ENCODE results near the gene L3MBTL3. TPM values are rescaled to one million over a fixed set of nuclear protein-coding genes. Genes with fewer than 3 reads are reported as not detected.

L3MBTL3 gene
- polyA plus RNA-seq, 1 of the 3 experiments (the other 2 are of a cell fraction) = 12.6 TPM

GRCh38 chr6:130018744-130019325 is 454 bp downstream of the L3MBTL3 start:
- Histone ChIP-seq H3K9me3 (no peaks in the 10 kb centered on the region), H3F3A (replicated peaks; ENCODE audit: insufficient read depth) (peaks cover 9% of the 10 kb centered on the region), H3K79me2 (ENCODE audit: insufficient read depth) (peaks cover 33% of the 10 kb centered on the region), H3K9me2 (no peaks in the 10 kb centered on the region), H3K36me3 (replicated peaks in 1 of 2; ENCODE audit: control insufficient read depth in 1 of 2, insufficient read depth in 2 of 2, low read length in 1 of 2) (peaks cover 0 to 8% of the 10 kb centered on the region in 2 experiments), H3K4me2 (peak overlapping the region; percentile 86), H3K4me3 (ENCODE audit: low read depth in 2 of 2, low read length in 1 of 2) (peak overlapping the region; percentile 64 to 95), H3K27me3 (ENCODE audit: insufficient read depth) (no peaks in the 10 kb centered on the region), H3K27ac (ENCODE audit: low read depth in 2 of 2, low read length in 1 of 2) (peak overlapping the region; percentile 4 to 85; a peak in 3 of 4 replicates), H3K9ac (peak overlapping the region; percentile 92), H4K20me1 (ENCODE audit: insufficient read depth) (no peaks in the 10 kb centered on the region; the same call in 1 of the 2 replicates), H3K4me1 (ENCODE audit: control insufficient read depth in 1 of 2, insufficient read depth in 2 of 2, low read depth in 1 of 2, low read length in 1 of 2) (peaks cover 2 to 10% of the 10 kb centered on the region in 2 experiments), H2AFZ (ENCODE audit: low read depth) (peak overlapping the region; percentile 99)
- peak; percentile 52 for DNase-seq
- under 1% methylated on average over 12 of the region's 54 CpGs for WGBS (ENCODE audit: low lambda C conversion rate)
- ChIA-PET POLR2A (no interaction called here), CTCF (interaction anchor here (1.6 kb wide), 1 partner anchor 18 kb away, joined by 6 read pairs; no protein-coding TSS in a partner anchor)
- TF ChIP-seq TCF12 (IDR thresholded peaks at IDR 0.05) = 0 out of 2 replicates have a peak, but pooled peaks have one; percentile 4
- TF ChIP-seq MEF2A (IDR thresholded peaks at IDR 0.05; ENCODE audit: borderline replicate concordance, low read depth) = no peak
- TF ChIP-seq NRF1 (IDR thresholded peaks at IDR 0.05; ENCODE audit: low read depth, low read length) = no peak
- TF ChIP-seq FOXJ3 (CRISPR knock-in tag; IDR thresholded peaks at IDR 0.05) = no peak
- TF ChIP-seq RCOR1 (IDR thresholded peaks at IDR 0.05; ENCODE audit: low read length) = no peak
- TF ChIP-seq EZH2phosphoT487 (IDR thresholded peaks at IDR 0.05; ENCODE audit: borderline replicate concordance, low read depth) = no peak
- TF ChIP-seq GABPA (IDR thresholded peaks at IDR 0.05; ENCODE audit: low read depth) = no peak
- no peak for TF ChIP-seq SMC3 (IDR thresholded peaks at IDR 0.05; ENCODE audit: low read depth, low read length)
- 0 out of 2 replicates have a peak, but pooled peaks have one; percentile 3 for TF ChIP-seq MAX (IDR thresholded peaks at IDR 0.05; ENCODE audit: low read depth)

- H3K27me3 ChIP-seq (ENCODE audit: insufficient read depth) = no peaks in the 10 kb centered on the region
- peak overlapping the region; percentile 72; the same call in 1 of the 2 replicates for H2AFZ ChIP-seq (ENCODE audit: low read depth)
- peak overlapping the region; percentile 86 for H3K9ac ChIP-seq
- H3K9me2 ChIP-seq = no peaks in the 10 kb centered on the region
- no peaks in the 10 kb centered on the region; the same call in 1 of the 2 replicates for H4K20me1 ChIP-seq (ENCODE audit: insufficient read depth)
- peak overlapping the region; percentile 94 for H3K4me2 ChIP-seq
- H3F3A ChIP-seq (replicated peaks; ENCODE audit: insufficient read depth) = peaks cover 9% of the 10 kb centered on the region
- H3K9me3 ChIP-seq = no peaks in the 10 kb centered on the region
- DNase-seq = peak; percentile 58
- peaks cover 2 to 10% of the 10 kb centered on the region in 2 experiments for H3K4me1 ChIP-seq (ENCODE audit: control insufficient read depth in 1 of 2, insufficient read depth in 2 of 2, low read depth in 1 of 2, low read length in 1 of 2)
- CTCF ChIA-PET = interaction anchor here (0.6 kb wide), 1 partner anchor 28 kb away, joined by 3 read pairs; no protein-coding TSS in a partner anchor
- H3K79me2 ChIP-seq (ENCODE audit: insufficient read depth) = peaks cover 39% of the 10 kb centered on the region
- whole genome bisulfite sequencing (ENCODE audit: low lambda C conversion rate) = 4% methylated on average over 14 of the region's 116 CpGs
- POLR2A ChIA-PET = no interaction called here
- peak overlapping the region; percentile 64 to 86 for H3K4me3 ChIP-seq (ENCODE audit: low read depth in 2 of 2, low read length in 1 of 2)
- H3K36me3 ChIP-seq (replicated peaks in 1 of 2; ENCODE audit: control insufficient read depth in 1 of 2, insufficient read depth in 2 of 2, low read length in 1 of 2) = peaks cover under 1 to 12% of the 10 kb centered on the region in 2 experiments
- H3K27ac ChIP-seq (ENCODE audit: low read depth in 2 of 2, low read length in 1 of 2) = peak overlapping the region; percentile 28 to 87
- TF ChIP-seq YY1 (IDR thresholded peaks at IDR 0.05; ENCODE audit: low read depth) (peak; percentile 60; the same call in 1 of the 2 replicates), TAF1 (IDR thresholded peaks at IDR 0.05; ENCODE audit: borderline replicate concordance, low read depth, low read length) (0 out of 2 replicates have a peak, but pooled peaks have one; percentile 28), FOXM1 (IDR thresholded peaks at IDR 0.05; ENCODE audit: low read depth) (no peak), GATA2 (CRISPR knock-in tag; IDR thresholded peaks at IDR 0.05) (no peak), RCOR1 (IDR thresholded peaks at IDR 0.05; ENCODE audit: low read length) (no peak), RXRA (IDR thresholded peaks at IDR 0.05; ENCODE audit: borderline replicate concordance, low read depth) (no peak)
Measured at GRCh38 chr6:130019326-130020072, 1.1 kb downstream of the L3MBTL3 start.

All from SK-N-SH (cell line).